Stimulated activated CD4-positive, alpha-beta T cell treated with anti-CD3 and anti-CD28 coated beads, Interleukin-1b, Interleukin-23, amount 100 ng/mL, for 1 hour (primary cell): ENCODE results near the gene SYTL3.
"Not testable (repeated sequence)": the region's sequence is repeated elsewhere in the genome, so short reads cannot be mapped to it uniquely, and the experiment has no call there.

Source experiments
- DNase-seq, 2 donors: peaks; one replicate each; pipeline ENCODE4 v3.0.0-alpha.2; 2020; ENCODE audit warnings: low read depth in 2 of 2

SYTL3 gene

GRCh38 chr6:158774717-158775449 lies 125.0 kb downstream of the SYTL3 start:
- DNase-seq: no peak

DNA sequence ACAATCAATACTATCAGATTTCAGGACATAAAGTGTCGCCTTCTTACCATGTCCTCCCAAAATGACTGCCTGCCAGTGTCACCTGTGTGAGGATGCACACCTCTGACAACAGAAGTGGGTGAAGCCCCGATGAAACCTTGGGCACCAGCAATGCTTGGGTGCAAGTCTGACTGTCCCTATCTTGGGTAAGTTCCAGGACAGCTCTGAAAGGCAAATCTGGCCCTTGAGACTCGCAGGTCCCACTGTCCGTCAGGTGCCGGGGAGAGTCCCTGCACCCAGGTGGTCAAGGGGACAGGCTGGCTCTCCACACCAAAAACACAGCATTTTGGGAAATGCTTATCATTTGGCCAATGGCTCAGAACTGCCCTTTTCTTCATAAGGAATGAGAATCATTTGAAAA lies 126.0 kb downstream of the SYTL3 start:
- no peak for DNase-seq

DNA sequence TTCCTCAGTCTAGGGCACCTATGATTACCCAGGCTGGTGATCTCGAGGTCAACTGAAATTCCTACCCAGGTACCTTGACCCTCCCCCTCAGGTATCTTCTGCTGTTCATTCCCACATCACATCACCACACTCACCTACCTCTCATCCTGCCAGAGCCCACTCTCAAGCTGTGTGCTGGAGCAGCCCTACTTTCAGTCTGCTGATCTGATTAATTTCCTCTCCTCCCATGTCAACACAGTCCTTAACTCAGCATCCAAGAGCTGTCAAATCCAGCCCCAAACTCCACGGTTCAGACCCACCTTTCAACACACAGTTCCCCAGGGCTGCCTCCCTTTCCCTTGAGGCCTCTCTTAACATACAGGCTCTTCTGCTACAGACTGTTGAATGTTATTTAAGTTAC lies 126.9 kb downstream of the SYTL3 start:
- no peak for DNase-seq

- DNase-seq: no peak
Observed at GRCh38 chr6:158777510-158777909, 127.7 kb downstream of the SYTL3 start.

GRCh38 chr6:158778005-158778527 lies 128.2 kb downstream of the SYTL3 start:
- no peak for DNase-seq

DNA sequence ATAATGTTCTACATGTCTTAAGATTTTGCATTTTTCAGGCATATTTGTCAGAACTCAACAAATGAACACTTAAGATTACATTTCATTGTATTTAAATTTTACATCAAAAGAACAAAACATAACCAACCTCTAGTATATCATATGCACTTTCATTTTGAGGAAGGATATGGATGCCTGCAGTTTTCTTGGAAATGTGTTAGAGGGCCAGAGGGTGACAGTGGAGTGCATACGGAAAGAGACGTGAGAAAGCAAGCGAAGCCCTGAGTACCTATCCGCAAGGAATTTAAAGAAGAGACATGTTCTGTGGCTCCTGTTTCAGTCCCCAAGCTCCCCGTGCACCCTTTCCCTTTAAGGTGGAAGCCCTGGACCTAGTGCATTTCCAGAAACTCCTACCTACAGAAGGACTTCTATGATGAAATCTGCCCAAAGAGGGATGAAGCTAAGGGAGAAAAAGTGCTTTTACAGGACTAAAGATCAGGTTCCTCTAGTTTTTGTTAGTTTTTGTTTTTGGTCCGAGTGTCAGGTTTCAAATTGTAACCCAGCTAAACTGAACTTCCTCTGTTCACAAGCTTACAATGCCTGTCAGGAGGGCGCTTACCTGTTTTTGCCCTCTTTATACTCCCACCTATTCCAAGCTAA lies 130.5 kb downstream of the SYTL3 start:
- no peak for DNase-seq

DNA sequence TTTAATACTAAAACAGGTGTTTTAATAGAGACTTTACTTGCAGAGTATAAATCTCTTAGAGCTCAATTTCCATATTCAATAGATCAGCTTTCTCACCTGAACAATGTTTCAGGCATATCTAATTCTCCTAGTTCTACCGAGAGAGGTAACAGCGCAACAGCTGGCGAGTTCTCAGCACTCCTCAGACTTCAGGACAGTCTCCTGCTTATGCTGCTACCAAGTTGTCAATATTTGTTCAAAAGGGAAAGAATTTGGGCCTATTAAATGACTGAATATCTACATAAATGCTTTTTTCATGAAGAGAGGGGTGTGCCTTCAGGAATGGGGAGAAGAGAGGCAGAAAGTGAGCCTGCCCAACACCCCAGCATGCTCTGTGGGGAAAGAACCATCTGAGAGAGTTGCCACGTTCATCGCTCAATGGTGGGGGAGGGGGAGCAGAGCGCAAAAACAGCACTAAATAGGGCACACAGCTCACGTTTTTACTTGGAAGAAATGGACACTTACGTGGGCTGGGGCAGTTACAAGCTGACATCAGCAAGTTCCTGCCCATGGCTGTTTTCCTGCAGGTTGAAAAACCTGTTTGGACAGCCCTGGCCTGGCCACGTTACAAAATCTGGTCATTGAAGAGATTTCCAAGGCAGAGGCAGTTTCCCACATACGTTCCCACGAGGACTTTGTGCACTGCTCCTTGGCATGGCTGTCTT lies 131.3 kb downstream of the SYTL3 start:
- DNase-seq: no peak

DNA sequence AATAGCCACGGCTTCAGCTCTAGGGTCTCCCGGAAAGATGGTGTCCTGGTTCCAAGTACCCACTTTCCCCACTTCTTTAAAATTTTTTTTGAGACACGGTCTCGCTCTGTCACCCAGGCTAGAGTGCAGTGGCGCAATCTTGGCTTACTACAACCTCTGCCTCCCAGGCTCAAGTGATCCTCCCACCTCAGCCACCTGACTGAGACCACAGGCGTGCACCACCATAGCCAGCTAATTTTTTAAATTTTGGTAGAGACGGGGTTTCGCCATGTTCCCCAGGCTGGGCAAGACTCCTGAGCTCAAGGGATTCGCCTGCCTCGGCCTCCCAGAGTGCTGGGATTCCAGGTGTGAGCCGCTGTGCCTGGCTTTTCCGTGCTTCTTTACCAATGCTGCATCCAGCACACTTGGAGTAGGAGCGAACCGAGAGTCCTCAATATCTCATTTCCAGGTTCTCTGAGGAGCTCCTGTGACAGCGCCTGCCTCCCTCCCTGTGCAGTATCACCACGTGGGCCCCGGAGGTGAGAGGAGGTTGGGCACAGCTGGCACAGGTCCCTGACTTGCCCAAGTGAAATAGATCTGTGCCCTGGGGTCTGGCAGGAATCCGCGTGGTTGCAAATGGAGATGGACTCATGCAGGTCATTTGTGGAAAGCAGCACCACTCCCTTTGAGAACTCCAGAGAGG lies 132.0 kb downstream of the SYTL3 start:
- no peak for DNase-seq

- no peak for DNase-seq
Observed at GRCh38 chr6:158782432-158783166, 132.7 kb downstream of the SYTL3 start.

DNA sequence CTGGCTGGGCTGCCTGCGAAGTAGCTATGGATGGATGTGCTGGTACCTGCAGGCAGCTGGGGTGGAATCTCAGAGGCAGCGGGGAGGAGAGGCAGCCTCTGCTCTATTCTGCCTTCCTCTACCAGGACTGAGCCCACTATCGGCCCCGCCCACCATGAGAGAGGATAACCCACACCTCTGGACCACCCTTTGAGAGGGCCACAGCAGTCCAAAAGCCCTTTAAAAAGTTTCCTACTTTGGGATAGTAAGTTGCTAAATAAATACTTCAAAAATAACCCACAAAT lies 133.3 kb downstream of the SYTL3 start:
- no peak for DNase-seq

GRCh38 chr6:158783851-158784250 lies 134.0 kb downstream of the SYTL3 start:
- DNase-seq: no peak

GRCh38 chr6:158784505-158784904 lies 134.7 kb downstream of the SYTL3 start:
- DNase-seq: no peak

GRCh38 chr6:158785036-158785435 lies 135.2 kb downstream of the SYTL3 start:
- no peak for DNase-seq

GRCh38 chr6:158786645-158787304 lies 136.9 kb downstream of the SYTL3 start:
- no peak for DNase-seq

- DNase-seq: no peak
Observed at GRCh38 chr6:158787395-158787794, 137.5 kb downstream of the SYTL3 start.

GRCh38 chr6:158789115-158789917 lies 139.5 kb downstream of the SYTL3 start:
- no peak for DNase-seq

GRCh38 chr6:158791274-158791855 lies 141.5 kb downstream of the SYTL3 start:
- no peak for DNase-seq

- not testable (repeated sequence) for DNase-seq
Observed at GRCh38 chr6:158792505-158792904, 142.7 kb downstream of the SYTL3 start.

DNA sequence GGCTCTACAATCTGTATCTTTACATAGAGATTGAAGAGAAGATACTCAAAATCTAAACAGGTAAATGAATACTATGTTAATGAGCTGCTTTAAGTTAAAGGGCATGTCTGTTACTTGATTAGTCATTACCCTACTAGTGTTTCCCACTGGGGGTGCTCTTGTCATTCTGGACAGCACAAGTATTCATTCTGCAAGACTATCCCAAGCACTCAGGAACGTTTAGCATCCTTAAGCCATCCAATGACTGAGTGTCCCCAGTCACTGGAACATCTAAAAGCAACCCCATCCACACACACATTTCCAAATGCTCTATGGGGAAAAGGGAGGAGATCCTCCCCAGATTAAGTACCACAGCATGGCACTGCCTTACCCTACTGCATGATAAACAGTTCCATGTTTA lies 143.6 kb downstream of the SYTL3 start:
- DNase-seq: no peak

GRCh38 chr6:158795516-158795915 lies 145.7 kb downstream of the SYTL3 start:
- no peak for DNase-seq
